Right cardiac atrium (tissue), 5 donors: Measurements from ENCODE around the gene TBCD. TPM values are rescaled to one million over a fixed set of nuclear protein-coding genes. Genes with fewer than 3 reads are reported as not detected.

Experiments used
- ATAC-seq, 2 donors: fragments of 200-7000 bp; cut with Tn5 transposase; one replicate each; pipeline versions ENCODE4 v1.8.0 to v1.9.1; 2020; ENCODE audit warnings: moderate library complexity in 2 of 2, mild to moderate bottlenecking in 1 of 2
- DNase-seq, 3 donors: peaks; one replicate each; pipeline ENCODE4 v3.0.0-alpha.2; 2020
- H3K27ac ChIP-seq: one replicate; pipeline ENCODE4 v1.5.1; 2013; ENCODE audit warnings: mild to moderate bottlenecking, low read length, control low read depth, moderate library complexity
- H3K27me3 ChIP-seq: one replicate; pipeline ENCODE4 v1.6.1; 2013; ENCODE audit not compliant: control insufficient read depth, insufficient read depth
- H3K4me1 ChIP-seq: one replicate; pipeline ENCODE4 v1.6.1; 2013; ENCODE audit warnings: low read length; ENCODE audit not compliant: control insufficient read depth, insufficient read depth
- H3K4me3 ChIP-seq: one replicate; pipeline ENCODE4 v1.5.1; 2013; ENCODE audit warnings: low read length, control low read depth
- H3K9me3 ChIP-seq: one replicate; pipeline ENCODE4 v1.6.1; 2013; ENCODE audit warnings: low read length; ENCODE audit not compliant: control insufficient read depth
- WGBS: extraction: QIAGEN DNeasy Blood & Tissue Kit; methylation state at CpG from one replicate; pipeline ENCODE4 v1.1.7; 2013; 5-methylcytosine and 5-hydroxymethylcytosine counted together
- intact Hi-C, 4 donors: fragments of 100-400 bp; cut with DNase I; formaldehyde crosslinking; loops; one replicate each; pipeline versions ENCODE4 v1.11.0 to v1.14.0; 2022 to 2023
- long read RNA-seq, 4 donors: library from polyadenylated mRNA; unstranded; transcript quantifications; one replicate each; pipeline ENCODE4 v2.0.0, GENCODE V29; 2020 to 2021
- polyA plus RNA-seq: library from polyadenylated mRNA; stranded (reverse); fragments of 200-250 nt; gene quantifications from one replicate; pipeline ENCODE4 v1.2.3, GENCODE V29; 2013
- total RNA-seq, 4 donors: library from RNA; stranded (reverse); fragmentation: NEBNext Ultra II Directional; extraction: Animal tissue kit (Norgen Biotek cat#: 25700); gene quantifications; one replicate each; pipeline ENCODE4 v1.2.1, GENCODE V29; 2021
- donor health status: healthy with polysubstance abuse.
- donor health status: DM: no; HTN: yes; CAD: no.
- donor health status: DM: no; HTN: no; CAD: no.
- donor health status: DM: no; HTN: yes; CAD: no; lungs with severe emphysema.
- donor health status: DM: yes; HTN: yes; CAD: no.

TBCD gene
- total RNA-seq: 10 to 100 TPM; 36.2 to 43.9 (median 41.5) TPM
- polyA plus RNA-seq: 38.8 TPM
- long read RNA-seq, donor 1, full-length matches to known transcripts: 4 of 23 reads
- long read RNA-seq, donor 1, partial matches to known transcripts: 8 of 23 reads
- long read RNA-seq, donor 1, other reads (novel, unspliced or antisense): 11 of 23 reads
- long read RNA-seq, donor 2, full-length matches to known transcripts: 5 of 19 reads
- long read RNA-seq, donor 2, partial matches to known transcripts: 4 of 19 reads
- long read RNA-seq, donor 2, other reads (novel, unspliced or antisense): 10 of 19 reads
- long read RNA-seq, donor 3, full-length matches to known transcripts: 4 of 38 reads
- long read RNA-seq, donor 3, partial matches to known transcripts: 24 of 38 reads
- long read RNA-seq, donor 3, other reads (novel, unspliced or antisense): 10 of 38 reads
- long read RNA-seq, donor 4, full-length matches to known transcripts: 2 of 14 reads
- long read RNA-seq, donor 4, partial matches to known transcripts: 6 of 14 reads
- long read RNA-seq, donor 4, other reads (novel, unspliced or antisense): 6 of 14 reads

GRCh38 chr17:82751571-82752370 is at the start of gene TBCD:
TSS of gene TBCD (plus strand) at chr17:82752065. CDS start at chr17:82752194, 129 bp downstream.
- no peaks in the 10 kb centered on the region for H3K27me3 ChIP-seq
- intact Hi-C loops: loop anchor here in 1 of 4 donors (10.0 kb wide), 1 partner anchor 87 kb away; no protein-coding TSS in a partner anchor
- ATAC-seq (peak; percentile 94 to 95), DNase-seq (peak; percentile 92 to 96 (median 96))
- no peaks in the 10 kb centered on the region for H3K9me3 ChIP-seq
- H3K4me1 ChIP-seq: peaks cover 3% of the 10 kb centered on the region
- H3K27ac ChIP-seq: peak within 1 kb of the TSS; percentile 75
- WGBS: under 1% methylated on average over 105 of the region's 114 CpGs
- H3K4me3 ChIP-seq: peak within 1 kb of the TSS; percentile 67

DNA sequence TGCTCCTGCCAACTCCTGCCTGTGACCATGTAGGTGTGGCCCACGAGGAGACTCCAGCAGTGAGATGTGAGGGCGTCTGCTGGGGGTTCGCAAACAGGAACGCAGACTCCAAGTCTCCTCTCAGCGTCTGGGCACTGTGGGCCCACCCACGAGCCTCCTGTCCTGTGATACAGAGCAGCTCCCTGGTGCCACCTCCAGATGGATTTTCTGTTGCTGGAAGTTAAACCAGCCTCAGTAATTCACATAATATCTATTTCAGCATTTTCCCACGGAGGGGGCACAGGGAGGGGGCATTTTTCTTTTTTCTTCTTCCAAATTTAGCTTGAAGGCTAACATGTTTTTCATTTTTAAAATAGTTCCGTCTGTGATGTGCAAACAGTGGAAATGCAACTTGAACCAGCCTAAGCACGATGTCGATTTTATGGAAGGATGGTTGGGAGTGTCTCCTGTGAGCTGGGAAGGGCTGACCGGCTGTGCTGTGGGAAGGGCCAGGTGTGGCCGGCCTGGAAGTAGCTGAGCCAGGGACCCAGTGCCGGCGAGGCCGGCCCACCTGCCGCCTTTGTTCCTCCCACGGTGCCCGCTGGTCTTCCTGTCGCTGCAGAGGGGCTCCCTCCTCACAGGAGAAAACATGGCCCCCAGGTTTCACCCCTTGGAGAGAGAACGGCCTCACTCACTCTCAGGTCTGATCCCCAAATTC is 49.5 kb upstream of the TBCD start:
- Histone ChIP-seq H3K4me3 (no peak overlapping the region), H3K9me3 (no peaks in the 10 kb centered on the region), H3K27me3 (no peaks in the 10 kb centered on the region), H3K4me1 (no peaks in the 10 kb centered on the region), H3K27ac (no peak overlapping the region)
- intact Hi-C loops: no loop called here
- ATAC-seq (no peak), DNase-seq (peak in 1 of 3 donors; percentile 33)
- WGBS: 65% methylated on average over 20 of the region's 20 CpGs

DNA sequence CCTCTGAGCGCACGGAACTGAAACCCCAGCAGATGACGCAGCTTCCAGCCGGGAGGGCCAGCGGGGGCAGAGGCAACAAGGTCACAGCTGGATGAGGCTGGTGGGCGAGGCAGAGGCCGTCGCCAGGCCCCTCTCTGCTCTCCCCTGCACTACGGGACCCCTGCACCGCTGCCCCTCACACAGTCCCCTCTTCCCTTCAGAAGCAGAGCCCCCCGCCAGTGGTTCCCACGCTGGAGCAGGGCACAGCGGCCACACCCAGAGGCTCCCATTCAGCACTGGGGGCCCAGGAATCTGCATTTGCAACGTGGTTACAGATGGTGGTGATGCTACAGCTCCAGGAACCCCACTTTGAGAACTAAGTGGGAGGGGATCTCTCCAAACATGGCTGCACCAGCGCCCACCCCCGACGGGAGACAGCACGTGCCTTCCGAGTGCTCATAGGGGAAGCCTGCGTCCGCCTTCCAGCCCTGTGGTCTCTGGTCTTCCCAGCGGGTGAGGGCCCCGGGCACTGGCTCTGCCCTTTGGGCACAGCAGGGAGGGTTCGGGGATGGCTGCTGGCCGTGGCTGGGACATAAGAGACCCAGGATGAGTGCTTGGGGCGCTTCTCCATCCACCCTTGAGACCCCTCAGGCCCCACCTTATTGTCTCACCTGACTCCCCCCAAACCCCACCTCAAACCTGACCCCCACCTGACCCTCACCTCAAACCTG is 48.7 kb upstream of the TBCD start:
- Histone ChIP-seq H3K4me1 (no peaks in the 10 kb centered on the region), H3K27ac (no peak overlapping the region), H3K4me3 (no peak overlapping the region), H3K27me3 (no peaks in the 10 kb centered on the region), H3K9me3 (no peaks in the 10 kb centered on the region)
- WGBS: 80% methylated on average over 26 of the region's 26 CpGs
- intact Hi-C loops: no loop called here
- DNase-seq (peak in 1 of 3 donors; percentile 49), ATAC-seq (no peak)

GRCh38 chr17:82703935-82704865 is 47.7 kb upstream of the TBCD start:
- DNase-seq: peak in 1 of 3 donors; percentile 36
- Histone ChIP-seq H3K27me3 (no peaks in the 10 kb centered on the region), H3K27ac (no peak overlapping the region), H3K4me3 (no peak overlapping the region), H3K4me1 (no peaks in the 10 kb centered on the region), H3K9me3 (no peaks in the 10 kb centered on the region)
- WGBS: 72% methylated on average over 38 of the region's 38 CpGs
- no peak for ATAC-seq
- intact Hi-C loops: no loop called here

DNA sequence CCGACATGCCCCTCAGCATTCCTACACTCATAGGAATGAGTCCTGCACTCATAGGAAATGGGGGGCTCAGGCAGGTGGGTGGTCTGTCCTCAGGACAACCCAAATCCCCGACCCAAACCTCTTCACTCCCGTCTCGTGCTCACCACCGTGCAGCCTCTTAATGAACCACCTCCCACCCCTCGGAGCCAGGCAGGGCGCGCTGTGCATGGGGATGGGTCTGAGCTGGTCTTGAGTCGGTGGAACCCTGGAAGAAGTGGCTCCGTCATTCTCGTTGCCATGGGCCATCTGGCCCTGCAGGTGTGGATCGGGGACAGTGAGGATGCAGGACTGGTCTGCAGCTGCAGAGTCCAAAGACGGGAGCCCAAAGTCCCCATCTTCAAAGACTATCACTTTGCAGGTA is 47.0 kb upstream of the TBCD start:
- Histone ChIP-seq H3K4me3 (no peak overlapping the region), H3K9me3 (no peaks in the 10 kb centered on the region), H3K27me3 (no peaks in the 10 kb centered on the region), H3K4me1 (no peaks in the 10 kb centered on the region), H3K27ac (no peak overlapping the region)
- 79% methylated on average over 13 of the region's 13 CpGs for WGBS
- ATAC-seq: no peak
- peak in 1 of 3 donors; percentile 30 for DNase-seq
- intact Hi-C loops: no loop called here

DNA sequence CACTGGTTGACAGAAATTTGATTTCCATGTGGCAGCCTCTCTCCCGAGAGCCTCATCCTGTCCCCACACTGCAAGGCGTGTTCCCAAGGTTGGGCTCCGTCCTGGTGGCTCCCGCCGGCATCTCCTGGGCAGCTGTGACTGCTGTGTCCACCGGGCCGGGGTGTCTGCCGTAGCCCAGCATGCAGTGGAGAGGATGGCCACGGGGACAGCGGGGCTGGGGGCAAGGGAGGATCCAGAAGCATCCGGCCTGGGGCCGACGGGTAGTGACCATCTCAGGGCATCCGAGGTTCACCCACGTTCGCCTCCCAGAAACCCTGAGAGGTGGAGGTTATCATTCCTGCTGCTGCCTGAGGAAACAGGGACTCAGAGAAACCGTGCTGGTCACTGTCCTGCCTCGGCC is 46.1 kb upstream of the TBCD start:
- intact Hi-C loops: no loop called here
- DNase-seq: peak in 1 of 3 donors; percentile 32
- Histone ChIP-seq H3K27ac (no peak overlapping the region), H3K9me3 (no peaks in the 10 kb centered on the region), H3K4me3 (no peak overlapping the region), H3K4me1 (no peaks in the 10 kb centered on the region), H3K27me3 (no peaks in the 10 kb centered on the region)
- no peak for ATAC-seq
- 86% methylated on average over 18 of the region's 18 CpGs for WGBS

- no peaks in the 10 kb centered on the region for H3K27me3 ChIP-seq
- DNase-seq (no peak), ATAC-seq (no peak)
- WGBS: 76% methylated on average over 9 of the region's 9 CpGs
- H3K9me3 ChIP-seq: no peaks in the 10 kb centered on the region
- no peak overlapping the region for H3K27ac ChIP-seq
- H3K4me1 ChIP-seq: no peaks in the 10 kb centered on the region
- intact Hi-C loops: no loop called here
- H3K4me3 ChIP-seq: no peak overlapping the region
Observed at GRCh38 chr17:82709024-82709675, 42.7 kb upstream of the TBCD start.

DNA sequence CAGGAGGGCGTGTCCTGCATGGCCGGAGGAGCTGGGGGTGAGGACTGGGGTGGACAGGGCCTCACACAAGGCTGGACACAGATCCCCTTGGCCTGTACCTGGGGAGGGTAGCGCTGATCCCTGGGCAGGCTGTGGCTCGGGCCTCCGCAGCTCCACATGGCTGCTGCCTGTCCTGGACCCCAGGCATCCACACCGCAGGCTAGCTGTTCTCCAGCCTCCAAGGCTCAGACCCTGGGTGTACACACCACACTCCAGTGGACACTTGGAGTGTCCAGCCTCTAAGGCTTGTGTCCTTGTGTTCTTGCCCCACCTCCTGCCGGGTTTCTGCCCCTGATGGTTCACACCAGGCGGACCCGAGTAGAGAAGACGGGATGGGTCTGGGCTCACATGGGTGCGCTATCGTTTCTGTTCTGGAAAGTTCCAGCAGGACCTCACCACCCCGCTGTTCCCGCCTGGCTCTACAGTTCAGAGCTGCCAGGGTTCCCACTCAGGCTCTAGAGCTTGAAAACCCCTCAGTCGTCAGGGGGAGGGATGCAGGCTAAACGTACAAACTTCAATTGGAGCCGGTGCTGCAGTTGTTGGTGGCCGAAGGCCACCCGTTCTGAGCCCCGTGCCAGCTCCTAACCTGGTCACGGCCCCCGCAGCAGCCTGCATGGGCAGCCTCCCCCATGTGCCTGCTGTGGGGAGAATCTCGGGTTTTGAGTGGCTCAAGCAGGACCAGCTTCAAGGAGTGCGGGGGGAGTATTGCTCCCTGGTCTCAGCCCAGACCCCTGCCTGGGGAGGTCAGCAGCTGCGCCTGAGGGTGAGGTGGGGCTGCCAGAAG is 42.0 kb upstream of the TBCD start:
- H3K4me1 ChIP-seq: no peaks in the 10 kb centered on the region
- DNase-seq (no peak), ATAC-seq (peak in 1 of 2 donors; percentile 7)
- H3K4me3 ChIP-seq: no peak overlapping the region
- H3K27me3 ChIP-seq: no peaks in the 10 kb centered on the region
- H3K9me3 ChIP-seq: no peaks in the 10 kb centered on the region
- intact Hi-C loops: no loop called here
- H3K27ac ChIP-seq: no peak overlapping the region
- 86% methylated on average over 25 of the region's 25 CpGs for WGBS
